C1 segment of cervical spinal cord (tissue), 14 donors: ENCODE data around the gene LRRFIP1.

Experiments
- DNase-seq, 14 donors: peaks; one replicate each; lab custom pipeline; 2025; lab: John Stamatoyannopoulos, UW

LRRFIP1 gene

GRCh38 chr2:237704501-237705434 lies 77.4 kb downstream of the LRRFIP1 start:
- DNase-seq = no peak

DNA sequence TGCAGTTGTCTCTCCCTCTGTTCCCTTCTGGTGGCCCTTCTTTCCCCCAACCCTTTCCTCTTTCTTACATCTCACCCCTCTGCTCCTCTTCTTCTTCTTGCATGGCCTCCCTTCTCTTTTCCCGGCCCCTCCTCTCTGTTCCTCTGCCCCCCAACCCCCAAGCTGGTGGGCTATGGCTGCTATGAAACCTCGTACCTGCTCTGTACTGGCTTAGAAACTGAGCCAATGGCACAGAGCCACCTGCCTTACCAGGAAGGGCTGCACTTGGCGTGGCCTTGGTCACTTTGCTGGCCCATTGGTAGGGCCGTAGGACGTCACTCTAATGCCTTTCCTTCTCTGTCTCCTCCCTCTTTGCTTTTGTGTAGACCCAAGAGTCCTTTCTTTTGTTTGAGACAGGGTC lies 78.9 kb downstream of the LRRFIP1 start:
- no peak for DNase-seq

DNA sequence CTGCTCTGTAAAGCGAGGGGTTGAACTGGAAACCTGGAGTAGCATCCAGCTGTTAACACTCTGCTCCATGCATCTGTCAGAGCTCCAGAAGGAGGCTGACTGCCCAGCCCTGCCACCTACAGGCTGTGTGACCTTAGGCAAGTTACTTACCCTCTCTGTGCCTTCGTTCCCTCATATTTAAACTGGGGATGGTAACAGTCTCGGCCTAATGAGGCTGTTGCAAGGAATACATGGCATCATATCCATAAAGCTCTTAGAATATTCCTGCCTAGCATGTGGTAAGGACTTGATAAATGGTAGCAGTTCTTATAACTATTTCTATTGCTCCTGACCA lies 80.6 kb downstream of the LRRFIP1 start:
- DNase-seq = no peak

GRCh38 chr2:237708491-237708890 lies 81.1 kb downstream of the LRRFIP1 start:
- no peak for DNase-seq

- DNase-seq = no peak
Observed at GRCh38 chr2:237708961-237709360, 81.6 kb downstream of the LRRFIP1 start.

DNA sequence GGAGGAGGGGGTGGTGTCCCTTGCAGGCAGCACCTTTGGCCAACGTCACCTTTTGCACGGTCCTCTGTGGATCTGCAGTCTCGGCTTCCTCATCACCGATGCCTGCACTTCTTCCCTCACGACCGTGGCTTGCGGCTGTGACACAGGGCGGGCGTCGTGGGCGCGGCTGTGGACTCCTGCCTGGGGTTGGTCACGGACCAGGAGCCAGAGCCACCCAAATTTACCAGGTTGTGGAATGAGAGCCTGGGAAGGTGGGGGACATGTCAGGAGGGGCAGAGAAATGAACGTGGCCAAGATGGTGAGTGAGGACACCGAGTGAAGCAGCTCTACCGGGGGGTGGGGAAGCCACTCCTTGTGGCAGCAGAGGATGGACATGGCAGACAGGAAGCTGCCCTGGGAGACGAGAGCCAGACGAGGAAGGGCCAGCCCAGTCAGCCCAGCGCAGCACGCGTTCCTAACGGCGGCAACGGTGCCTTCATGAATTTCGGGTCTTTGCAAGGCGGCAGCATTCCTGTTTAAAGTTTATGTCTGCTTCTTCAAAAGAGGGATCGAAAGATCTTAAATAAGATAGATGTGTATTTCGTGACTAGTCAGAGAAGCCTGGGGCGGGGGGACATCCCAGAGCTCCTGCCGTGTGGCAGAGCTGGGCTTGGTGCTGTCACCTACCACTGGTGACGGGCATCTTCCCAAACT lies 84.2 kb downstream of the LRRFIP1 start:
- no peak for DNase-seq

GRCh38 chr2:237712477-237713377 lies 85.3 kb downstream of the LRRFIP1 start:
- DNase-seq = no peak

DNA sequence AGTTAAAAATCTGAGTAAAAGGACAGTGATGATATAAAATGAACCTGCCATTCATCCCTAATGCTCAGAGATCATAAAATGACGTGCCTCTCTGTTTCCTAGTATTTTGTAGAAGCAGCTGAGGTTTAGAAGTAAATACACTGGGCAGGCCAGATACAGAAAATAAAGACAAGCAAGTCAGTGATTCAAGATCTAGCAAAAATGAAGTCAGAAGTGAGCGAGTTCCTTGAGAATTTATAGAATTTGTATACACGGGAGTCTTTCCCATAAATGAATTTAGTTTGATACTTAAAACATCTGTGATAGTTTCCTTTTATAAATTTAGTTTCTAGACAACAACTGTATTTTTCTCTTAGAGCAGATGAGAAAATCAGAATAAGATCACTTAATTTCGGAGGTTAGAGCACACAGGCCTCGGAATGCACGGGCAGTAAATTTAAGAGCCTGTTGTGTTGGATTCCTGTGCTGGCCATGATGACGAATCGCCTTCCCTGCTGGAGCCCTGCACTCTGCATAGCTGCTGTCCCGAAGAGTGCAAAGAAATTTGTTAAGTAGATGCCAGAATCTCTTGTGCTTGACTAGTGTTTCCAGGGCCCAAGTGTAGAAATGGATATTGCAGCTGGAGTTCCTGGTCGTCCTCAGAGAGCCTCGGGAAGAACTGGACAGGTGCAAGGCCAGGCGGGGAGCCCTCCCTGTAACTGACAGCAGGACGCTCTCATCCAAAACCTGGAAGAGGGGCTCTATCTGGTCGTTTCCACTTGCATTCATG lies 87.5 kb downstream of the LRRFIP1 start:
- peak in 1 of 14 donors; percentile 32 for DNase-seq

DNA sequence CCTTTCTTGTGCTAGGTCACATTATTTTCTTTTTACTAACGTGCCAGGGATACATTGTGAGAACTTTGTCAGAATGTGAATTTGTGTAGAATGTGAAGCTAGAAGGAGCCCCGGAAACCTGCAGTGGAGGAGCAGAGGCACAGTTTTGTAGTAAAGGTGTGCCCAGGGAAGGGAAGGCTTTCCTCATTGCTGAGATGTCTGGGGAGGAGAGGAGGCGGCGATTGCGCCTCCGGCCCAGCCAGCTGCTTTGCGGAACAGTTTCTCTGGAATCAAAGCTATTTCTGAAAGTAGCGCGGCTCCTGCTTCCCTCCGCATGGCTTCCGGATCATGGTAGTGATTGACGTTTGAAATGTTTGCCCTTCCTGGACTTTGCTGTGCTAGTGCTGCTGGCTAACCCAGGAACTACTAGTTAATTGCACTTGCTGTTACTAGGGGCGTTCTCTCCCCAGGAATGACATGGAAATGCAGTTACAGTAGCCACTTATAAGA lies 88.1 kb downstream of the LRRFIP1 start:
- no peak for DNase-seq

- no peak for DNase-seq
Observed at GRCh38 chr2:237716011-237716410, 88.6 kb downstream of the LRRFIP1 start.

GRCh38 chr2:237717366-237718276 lies 90.2 kb downstream of the LRRFIP1 start:
- DNase-seq = no peak

GRCh38 chr2:237718277-237718634 lies 90.9 kb downstream of the LRRFIP1 start:
- no peak for DNase-seq

GRCh38 chr2:237720444-237720843 lies 93.1 kb downstream of the LRRFIP1 start:
- no peak for DNase-seq

GRCh38 chr2:237720957-237721356 lies 93.6 kb downstream of the LRRFIP1 start:
- DNase-seq = no peak

DNA sequence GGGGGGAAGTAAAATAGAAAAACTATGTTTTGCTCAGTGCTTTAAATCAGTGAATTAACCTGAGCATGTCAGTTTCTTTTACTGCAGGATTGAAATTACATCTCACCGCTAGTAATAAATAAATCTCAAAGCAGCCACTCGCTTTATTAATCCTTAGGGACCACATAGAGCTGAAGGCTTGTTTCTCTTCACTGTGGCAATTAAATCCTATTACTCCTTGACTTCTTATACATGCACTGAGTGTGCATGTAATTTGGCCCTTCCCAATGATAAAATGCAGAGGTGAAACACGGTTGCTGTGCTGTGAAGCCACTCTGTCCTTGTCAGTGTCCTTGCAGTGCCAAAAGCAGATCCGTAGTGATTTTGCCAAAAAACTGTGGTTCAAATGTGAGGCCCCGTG lies 94.1 kb downstream of the LRRFIP1 start:
- no peak for DNase-seq

GRCh38 chr2:237722616-237723015 lies 95.2 kb downstream of the LRRFIP1 start:
- no peak for DNase-seq

- no peak for DNase-seq
Observed at GRCh38 chr2:237723023-237723422, 95.6 kb downstream of the LRRFIP1 start.

DNA sequence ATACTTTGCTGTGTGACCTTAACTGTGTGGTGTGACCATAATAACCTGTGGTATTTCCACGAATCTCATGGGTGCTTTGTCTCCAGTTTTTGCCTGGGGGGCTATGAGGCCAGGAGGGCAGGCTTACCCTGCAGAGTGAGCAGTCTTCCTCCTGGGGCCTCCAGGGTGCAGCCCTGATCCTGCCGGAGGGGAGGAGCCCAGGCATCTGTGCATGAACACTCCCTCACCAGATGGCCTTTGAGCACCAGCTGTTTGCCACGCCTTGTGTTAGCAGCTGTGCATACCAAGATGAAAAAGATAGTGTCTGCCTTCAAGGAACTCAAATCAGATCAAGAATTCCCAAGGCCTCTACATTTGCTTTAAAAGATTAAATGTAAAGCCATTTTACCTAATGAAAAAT lies 96.2 kb downstream of the LRRFIP1 start:
- no peak for DNase-seq

- no peak for DNase-seq
Observed at GRCh38 chr2:237724811-237725478, 97.6 kb downstream of the LRRFIP1 start.
